ENCODE measurements around the gene SIRPA. TPM values are rescaled to one million over a fixed set of nuclear protein-coding genes. Genes with fewer than 3 reads are reported as not detected.
A peak's percentile ranks its signal among the peaks of the same experiment; 100 is the strongest.

The SIRPA gene
- total and polyA plus RNA-seq, 11 donors: 8.6 to 73.5 (median 28.5) TPM

DNA sequence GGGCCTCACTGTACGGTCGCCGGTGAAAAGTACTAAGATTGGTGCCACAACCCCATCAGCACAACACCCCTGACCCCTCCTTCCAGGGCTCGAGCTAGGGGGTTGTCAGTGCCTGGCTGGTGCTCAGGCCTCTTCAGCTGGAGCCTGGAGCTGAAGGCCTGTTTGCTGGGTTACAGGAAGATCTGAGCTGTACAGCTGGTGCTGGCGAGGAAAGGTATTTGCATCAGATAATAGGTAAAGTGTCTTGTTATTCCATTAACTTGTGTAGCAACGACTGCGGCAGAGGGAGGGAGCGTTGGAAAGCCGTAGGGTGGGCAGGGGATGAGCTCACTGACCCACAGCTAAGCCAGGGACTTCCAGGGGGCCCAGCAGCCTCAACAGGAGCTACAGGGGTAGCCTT is 15.8 kb upstream of the SIRPA start:
- Histone ChIP-seq H3K36me3 (no peaks in the 10 kb centered on the region), H3K27me3 (peaks cover 0 to 8% (median 0%) of the 10 kb centered on the region in 9 donors), H3K27ac (no peak overlapping the region), H3K9me3 (no peaks in the 10 kb centered on the region), H3K4me3 (no peak overlapping the region), H3K4me1 (peaks cover 0 to 38% (median 17%) of the 10 kb centered on the region in 12 donors)
- intact Hi-C loops (cut with DNase I): loop anchor here in 1 of 10 donors (5.0 kb wide), 1 partner anchor 37 kb away; no protein-coding TSS in a partner anchor
- ATAC-seq: no peak
- WGBS, 4 donors: 62 to 74% (median 68%) methylated on average over 9 of the region's 9 CpGs
- DNase-seq: no peak
- TF ChIP-seq, protein P1, sequence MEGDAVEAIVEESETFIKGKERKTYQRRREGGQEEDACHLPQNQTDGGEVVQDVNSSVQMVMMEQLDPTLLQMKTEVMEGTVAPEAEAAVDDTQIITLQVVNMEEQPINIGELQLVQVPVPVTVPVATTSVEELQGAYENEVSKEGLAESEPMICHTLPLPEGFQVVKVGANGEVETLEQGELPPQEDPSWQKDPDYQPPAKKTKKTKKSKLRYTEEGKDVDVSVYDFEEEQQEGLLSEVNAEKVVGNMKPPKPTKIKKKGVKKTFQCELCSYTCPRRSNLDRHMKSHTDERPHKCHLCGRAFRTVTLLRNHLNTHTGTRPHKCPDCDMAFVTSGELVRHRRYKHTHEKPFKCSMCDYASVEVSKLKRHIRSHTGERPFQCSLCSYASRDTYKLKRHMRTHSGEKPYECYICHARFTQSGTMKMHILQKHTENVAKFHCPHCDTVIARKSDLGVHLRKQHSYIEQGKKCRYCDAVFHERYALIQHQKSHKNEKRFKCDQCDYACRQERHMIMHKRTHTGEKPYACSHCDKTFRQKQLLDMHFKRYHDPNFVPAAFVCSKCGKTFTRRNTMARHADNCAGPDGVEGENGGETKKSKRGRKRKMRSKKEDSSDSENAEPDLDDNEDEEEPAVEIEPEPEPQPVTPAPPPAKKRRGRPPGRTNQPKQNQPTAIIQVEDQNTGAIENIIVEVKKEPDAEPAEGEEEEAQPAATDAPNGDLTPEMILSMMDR (IDR thresholded peaks at IDR 0.05): no peak

DNA sequence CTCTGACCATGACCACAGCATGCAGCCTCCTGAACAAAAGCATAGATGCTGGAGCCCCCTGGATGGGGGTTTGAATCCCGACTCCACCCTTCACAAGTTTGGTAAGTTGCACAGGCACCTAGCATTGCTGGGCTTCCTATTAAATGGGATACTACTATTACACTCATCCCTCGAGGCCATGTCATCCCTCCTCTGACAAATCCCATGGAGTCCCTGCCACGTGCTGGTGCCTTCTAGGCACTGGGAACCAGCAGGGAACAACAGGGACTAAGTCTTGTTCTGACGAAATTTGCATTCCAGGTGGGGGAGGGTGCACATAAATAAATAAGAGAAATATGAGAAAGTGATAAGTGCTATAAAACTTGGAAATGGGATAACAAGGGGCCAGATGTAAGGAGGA is 15.3 kb upstream of the SIRPA start:
- H3K27me3 ChIP-seq: peaks cover 0 to 8% (median 0%) of the 10 kb centered on the region in 9 donors
- no peak overlapping the region for H3K4me3 ChIP-seq
- ATAC-seq (no peak), DNase-seq (no peak)
- no peaks in the 10 kb centered on the region for H3K36me3 ChIP-seq
- H3K4me1 ChIP-seq: peaks cover 0 to 33% (median 17%) of the 10 kb centered on the region in 12 donors
- WGBS, 4 donors: 41 to 91% (median 68%) methylated on average over 4 of the region's 4 CpGs
- H3K27ac ChIP-seq: no peak overlapping the region
- no peak for TF ChIP-seq POLR2A (IDR thresholded peaks at IDR 0.05)
- TF ChIP-seq, protein P1 (IDR thresholded peaks at IDR 0.05): no peak
- no peaks in the 10 kb centered on the region for H3K9me3 ChIP-seq
- intact Hi-C loops (cut with DNase I): loop anchor here in 2 of 10 donors (5.0 kb wide), 2 partner anchors 38 to 78 kb away; no protein-coding TSS in a partner anchor

- 81 to 87% (median 83%) methylated on average over 6 of the region's 6 CpGs for WGBS, 4 donors
- Histone ChIP-seq H3K36me3 (no peaks in the 10 kb centered on the region), H3K4me1 (peaks cover 0 to 28% (median 17%) of the 10 kb centered on the region in 12 donors), H3K27ac (peak overlapping the region in 1 of 12 donors; percentile 17), H3K4me3 (no peak overlapping the region), H3K27me3 (peaks cover 0 to 8% (median 0%) of the 10 kb centered on the region in 9 donors), H3K9me3 (no peaks in the 10 kb centered on the region)
- TF ChIP-seq POLR2A (IDR thresholded peaks at IDR 0.05): no peak
- TF ChIP-seq, protein P1 (IDR thresholded peaks at IDR 0.05): no peak
- intact Hi-C loops (cut with DNase I): loop anchor here in 1 of 10 donors (5.0 kb wide), 1 partner anchor 78 kb away; no protein-coding TSS in a partner anchor
- DNase-seq: peak in 1 of 5 donors; percentile 21
- no peak for ATAC-seq
Observed at GRCh38 chr20:1880529-1881239, 14.5 kb upstream of the SIRPA start.

GRCh38 chr20:1881240-1881835 is 13.9 kb upstream of the SIRPA start:
- Histone ChIP-seq H3K4me3 (no peak overlapping the region), H3K9me3 (no peaks in the 10 kb centered on the region), H3K27me3 (peaks cover 0 to 8% (median 0%) of the 10 kb centered on the region in 9 donors), H3K36me3 (no peaks in the 10 kb centered on the region), H3K27ac (peak overlapping the region in 2 of 12 donors; percentile 17 to 20), H3K4me1 (peaks cover 0 to 28% (median 17%) of the 10 kb centered on the region in 12 donors)
- ATAC-seq (peak; percentile 53 to 84 (median 74)), DNase-seq (peak in 2 of 5 donors; percentile 61 to 62)
- intact Hi-C loops (cut with DNase I): loop anchor here in 1 of 10 donors (5.0 kb wide), 1 partner anchor 79 kb away; no protein-coding TSS in a partner anchor
- 36 to 46% (median 37%) methylated on average over 12 of the region's 12 CpGs for WGBS, 4 donors
- no peak for TF ChIP-seq POLR2A (IDR thresholded peaks at IDR 0.05)
- TF ChIP-seq, protein P1 (IDR thresholded peaks at IDR 0.05): peak in 8 of 12 donors; percentile 11 to 41 (median 20)
